NOMO-1 treated with DMSO at 0.1 percent for 48 hours (cell line): Measurements from ENCODE around the gene TPRA1.

Source experiments
- DNase-seq: peaks from one replicate; lab custom pipeline; 2025; ENCODE audit not compliant: unreplicated experiment; lab: John Stamatoyannopoulos, UW

Gene TPRA1

DNA sequence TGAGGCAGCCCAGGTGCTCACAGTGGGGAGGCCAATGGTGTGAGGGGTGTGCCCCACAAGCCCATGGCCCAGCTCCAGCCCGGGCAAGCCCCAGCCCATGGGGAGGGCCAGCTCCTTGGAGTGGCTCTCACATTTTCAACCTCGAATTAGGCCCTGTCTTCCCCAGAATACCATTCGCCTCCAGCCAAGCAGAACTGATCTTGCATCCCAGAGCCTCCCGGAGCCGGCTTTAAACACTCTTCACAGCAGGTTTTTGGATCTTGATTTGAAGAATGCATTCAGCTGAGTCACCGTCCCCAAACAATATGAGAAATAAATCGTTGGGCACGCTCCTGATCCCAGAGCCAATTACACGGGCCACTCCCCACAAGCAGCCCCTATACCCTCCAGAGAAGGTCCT, 23.7 kb downstream of the TPRA1 start:
- no peak for DNase-seq

DNA sequence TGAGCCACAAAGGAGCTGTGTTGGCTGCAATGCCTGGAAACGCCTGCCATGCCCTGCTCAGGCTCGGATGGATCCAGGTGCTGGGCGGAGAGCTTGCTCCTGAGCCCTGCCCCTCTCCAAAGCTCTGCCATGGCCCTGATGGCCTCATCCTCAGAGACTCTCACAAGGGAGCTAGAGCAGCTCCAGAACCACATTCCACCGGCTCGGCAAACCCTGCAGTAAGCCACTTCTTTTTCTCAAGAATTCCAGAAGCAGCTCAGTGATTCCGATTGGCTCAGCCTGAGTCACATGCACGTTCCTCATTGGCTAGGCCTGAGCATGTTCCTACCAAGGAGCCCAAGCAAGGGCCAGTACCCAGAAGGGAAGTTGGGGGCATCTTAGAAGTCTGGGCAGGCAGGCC, 24.8 kb downstream of the TPRA1 start:
- no peak for DNase-seq

DNA sequence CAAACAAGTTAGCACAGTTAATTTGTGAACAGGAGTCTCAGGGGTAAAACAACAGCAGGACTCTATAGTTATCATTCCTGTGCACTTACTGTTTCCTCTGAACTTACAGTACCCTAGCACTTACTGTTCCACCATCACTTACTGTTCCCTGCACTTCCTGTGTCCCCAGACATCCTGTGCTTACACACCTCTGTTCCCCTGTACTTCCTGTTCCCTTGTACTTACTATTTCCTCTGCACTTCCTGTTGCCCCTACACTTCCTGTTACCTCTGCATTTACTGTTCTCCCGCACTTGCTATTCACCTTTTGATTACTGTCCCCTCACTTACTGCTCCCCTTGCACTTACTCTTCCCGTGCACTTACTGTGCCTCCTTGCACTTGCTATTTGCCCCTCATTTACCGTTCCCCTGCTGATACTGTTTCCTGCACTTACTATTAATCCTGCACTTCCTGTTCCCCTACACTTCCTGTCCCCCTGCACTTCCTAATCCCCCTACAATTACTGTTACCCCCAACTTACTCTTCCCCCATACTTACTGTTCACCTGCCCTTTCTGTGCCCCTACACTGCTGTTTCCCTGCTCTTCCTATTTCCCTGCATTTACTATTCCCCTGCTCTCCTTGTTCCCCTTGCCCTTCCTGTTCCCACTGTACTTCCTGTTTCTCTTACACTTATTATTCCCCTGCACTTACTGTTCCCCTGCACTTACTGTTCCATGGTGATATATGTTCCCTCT, 30.3 kb downstream of the TPRA1 start:
- DNase-seq: peak; percentile 49

DNA sequence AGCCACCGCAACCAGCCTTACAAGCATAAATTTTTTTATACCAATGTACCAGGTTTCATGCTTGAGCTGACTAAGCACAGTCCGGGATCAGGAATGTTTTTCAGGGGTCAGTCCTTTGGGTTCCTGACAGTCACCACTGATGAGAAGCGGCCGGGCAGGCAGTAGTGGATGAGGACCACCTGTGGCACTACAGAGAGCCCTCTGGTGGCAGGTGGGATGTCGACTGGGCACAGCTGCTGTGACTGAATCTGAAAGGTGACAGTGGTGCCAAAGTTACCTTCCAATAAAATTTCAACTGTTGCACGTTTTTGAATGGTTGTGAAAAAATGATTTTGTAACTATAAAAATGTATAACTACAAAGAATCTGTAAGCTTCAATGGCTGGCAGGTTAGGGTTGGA, 34.0 kb downstream of the TPRA1 start:
- DNase-seq: no peak

DNA sequence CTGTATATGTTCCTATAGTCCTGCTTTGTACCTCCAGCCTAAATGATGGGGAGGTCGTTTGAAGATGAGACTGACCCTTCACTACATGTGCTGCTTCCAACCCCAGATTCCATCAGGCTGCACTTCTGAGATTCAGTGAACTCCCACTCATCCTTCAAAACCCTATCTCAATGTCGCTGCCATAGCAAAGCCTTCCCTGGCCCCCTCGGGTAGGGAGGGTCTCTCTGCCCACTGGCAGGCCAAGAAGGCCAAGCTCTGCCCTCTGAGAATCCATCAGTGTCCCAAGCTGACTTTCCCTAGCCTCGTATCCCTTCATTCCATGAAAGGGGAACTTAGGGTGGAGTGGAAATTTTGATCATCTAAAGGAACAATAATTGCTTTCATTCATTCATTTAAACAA, 35.4 kb downstream of the TPRA1 start:
- DNase-seq: no peak

DNA sequence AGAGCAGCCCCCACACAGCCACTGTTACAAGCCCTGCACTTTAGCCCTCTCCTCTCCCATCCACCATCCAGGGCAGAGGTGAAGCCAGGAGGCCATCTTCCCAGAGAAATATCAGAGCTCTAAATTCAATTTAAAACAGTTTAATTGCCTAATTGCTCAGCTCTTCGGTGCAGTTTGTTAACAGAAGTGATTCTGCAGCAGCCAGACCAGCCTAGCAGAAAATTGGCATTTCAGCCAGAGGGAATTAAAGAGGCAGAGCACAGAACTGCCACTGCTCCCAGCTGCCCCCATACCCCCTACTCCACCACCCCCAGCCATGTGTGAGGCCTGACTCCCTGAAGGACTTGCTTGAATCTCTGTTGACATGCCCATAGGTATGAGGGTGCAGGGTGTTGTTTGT, 38.5 kb downstream of the TPRA1 start:
- DNase-seq: no peak

DNA sequence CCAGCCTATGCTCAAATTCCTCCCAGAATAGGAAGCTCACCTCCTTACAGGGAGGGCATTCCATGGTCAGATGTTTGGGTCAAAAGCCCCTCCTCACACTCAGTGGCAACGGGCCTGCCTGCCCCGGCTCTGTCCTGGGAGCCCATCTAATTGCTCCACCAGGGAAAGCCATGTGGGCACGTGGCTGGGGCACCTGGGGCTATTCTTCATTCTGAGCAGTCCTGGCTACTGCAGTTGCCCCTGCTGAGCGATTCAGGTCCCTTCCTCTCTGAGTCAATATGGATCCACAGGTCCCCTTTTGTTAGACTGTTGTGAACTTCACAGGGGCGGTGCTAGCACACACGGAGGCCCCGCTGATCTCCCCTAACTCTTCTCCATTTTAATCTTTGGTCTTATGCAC, 39.4 kb downstream of the TPRA1 start:
- no peak for DNase-seq

DNA sequence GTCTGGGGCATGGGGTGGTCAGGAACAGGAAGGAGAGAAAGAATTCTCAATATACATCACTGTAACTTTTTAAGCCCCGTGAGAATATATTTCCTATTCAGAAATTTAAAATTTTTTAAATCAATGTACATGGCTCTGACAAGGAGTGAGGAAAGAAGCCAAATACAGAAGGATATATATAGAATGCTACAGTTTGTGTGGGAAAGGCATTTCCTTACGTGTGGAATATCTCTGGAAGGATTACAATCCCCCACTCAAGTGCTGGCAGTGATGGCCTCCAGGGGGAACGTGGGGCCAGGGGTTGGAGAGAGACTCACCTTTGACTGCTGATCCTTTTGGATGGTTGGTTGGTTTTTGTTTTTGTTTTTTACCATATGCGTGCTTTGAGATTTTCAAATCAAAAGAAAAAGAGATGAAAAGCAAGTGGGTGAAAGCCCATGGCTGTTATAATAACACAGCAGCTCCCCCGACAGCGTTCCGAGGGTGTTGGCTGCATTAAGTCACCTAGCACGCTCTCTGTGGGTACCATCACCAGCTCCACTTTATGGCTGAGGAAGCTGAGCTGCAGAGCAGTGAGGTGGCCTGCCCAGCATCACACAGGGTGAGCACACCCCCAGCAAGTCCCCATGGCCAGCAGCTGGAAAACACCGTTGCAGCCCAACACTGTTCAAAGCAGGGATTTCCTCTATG, 39.9 kb downstream of the TPRA1 start:
- no peak for DNase-seq

DNA sequence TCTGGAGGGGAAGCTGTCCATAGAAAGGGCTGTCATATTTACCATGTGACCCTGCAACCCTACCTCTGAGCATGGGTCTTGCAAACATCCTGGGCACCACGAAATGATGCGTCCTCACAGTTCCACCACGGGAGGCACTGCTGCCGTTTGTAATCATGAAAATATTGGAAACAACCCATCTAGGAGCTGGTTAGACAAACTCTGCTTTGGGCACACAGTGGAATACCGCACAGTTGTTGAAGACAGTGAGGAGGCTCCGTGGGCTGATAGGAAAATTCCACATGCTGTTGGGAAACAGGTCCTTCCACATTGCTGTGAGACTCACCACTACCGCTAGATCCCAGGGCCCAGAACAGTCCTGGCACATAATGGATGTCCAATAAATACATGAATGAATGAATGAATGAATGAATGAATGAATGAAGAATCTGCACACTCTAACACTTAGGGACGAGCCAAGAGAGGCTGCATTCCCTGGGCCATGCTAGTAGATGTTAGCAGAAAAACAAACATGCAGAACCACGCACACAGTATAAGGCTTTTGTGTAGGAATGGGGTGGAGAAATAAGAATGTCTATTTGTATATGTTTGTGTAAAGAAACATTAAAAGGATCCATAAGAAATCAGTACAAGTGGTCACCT, 40.6 kb downstream of the TPRA1 start:
- no peak for DNase-seq

DNA sequence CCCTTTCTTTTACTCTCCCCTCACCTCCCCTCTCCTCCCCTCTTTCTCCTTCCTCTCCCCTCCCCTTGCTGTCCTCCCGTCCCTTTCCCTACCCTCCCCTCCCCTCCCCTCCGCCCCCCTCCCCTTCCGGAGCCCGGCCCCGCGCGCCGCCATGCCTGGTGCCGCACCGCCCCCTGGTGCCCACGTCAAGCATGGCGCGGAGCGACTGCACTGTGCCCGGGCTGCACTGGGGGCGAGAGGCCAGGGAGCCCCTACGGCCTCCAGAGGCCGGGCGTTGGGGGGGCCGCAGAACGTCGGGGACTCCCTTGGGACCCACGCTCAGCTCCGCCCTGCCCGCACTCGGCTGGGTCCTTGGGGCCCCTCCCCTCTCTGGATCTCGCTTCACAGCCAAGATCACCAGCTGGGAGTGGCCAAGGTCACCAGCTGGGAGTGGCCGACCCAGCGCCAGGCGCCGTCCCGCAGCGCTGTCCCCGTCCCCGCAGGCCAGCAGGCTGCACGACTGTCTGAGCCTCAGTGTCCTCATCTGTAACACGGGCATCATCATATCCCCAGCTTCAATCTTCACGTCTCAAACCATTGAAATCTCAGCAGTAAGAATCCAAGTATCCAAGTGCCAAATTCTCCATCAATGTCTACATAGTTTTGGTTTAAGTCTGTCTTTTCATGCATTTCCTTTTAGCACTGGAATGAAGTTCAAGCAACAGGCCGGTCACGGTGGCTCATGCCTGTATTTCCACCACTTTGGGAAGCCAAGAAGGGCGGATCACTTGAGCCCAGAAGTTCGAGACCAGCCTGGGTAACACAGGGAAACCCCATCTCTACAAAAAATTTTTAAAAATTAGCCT, 42.5 kb downstream of the TPRA1 start:
- peak; percentile 79 for DNase-seq

DNA sequence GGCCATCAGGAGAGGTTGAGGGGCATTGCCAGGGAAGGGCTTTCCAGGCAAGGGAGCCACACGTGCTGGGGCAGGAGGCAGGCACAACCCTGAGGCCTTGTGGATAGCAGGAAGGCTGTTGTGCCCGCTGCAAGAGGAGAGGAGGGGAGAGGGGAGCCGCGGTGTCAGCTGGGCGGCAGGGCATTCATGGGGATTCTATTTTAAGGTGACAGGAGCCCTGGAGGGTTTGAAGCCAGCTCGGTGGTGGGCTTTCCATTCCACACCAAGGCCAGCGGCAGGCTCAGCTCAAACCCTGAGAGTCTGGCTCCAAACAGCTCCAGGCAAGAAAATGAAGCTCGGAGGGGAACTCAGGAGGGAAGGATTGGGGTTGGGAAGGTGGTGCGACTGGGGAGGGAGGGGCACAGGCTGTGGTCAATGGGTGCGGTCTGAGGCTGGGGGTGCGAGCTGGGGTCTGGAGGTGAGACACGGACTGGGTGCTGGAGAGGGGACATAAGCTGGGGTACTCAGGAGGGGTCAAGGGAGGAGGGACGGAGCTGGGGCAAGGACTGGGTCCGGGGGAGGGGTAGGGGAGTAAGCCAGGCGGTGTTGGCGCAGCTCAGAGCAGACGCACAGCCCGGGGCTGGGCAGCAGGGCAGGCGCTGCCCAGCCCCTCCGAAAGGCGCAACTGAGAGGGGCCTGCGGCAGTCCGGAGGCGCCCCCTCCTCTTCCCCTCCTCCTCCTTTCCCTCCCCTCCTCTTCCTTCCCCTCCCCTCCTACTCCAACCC, 43.4 kb downstream of the TPRA1 start:
- DNase-seq: no peak

DNA sequence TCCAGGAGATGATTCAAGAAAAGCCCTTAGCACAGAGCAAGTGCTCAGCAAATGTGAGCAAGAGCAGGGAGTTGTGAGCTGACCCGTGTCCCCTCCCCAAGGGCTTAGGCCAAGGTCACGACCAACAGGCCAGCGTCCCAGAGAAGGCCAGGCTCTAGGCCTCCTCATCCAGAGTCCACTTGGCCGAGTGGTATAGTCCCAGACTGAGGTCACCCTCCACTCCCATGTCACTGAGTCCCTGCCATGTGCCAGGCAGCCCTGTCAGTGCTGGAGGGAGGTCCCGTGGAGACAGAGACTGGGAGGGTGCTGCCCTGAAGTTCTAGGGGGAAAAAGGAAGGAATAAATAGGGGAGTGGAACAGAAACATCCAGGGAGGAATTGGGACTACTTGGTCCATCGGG, 44.0 kb downstream of the TPRA1 start:
- no peak for DNase-seq

DNA sequence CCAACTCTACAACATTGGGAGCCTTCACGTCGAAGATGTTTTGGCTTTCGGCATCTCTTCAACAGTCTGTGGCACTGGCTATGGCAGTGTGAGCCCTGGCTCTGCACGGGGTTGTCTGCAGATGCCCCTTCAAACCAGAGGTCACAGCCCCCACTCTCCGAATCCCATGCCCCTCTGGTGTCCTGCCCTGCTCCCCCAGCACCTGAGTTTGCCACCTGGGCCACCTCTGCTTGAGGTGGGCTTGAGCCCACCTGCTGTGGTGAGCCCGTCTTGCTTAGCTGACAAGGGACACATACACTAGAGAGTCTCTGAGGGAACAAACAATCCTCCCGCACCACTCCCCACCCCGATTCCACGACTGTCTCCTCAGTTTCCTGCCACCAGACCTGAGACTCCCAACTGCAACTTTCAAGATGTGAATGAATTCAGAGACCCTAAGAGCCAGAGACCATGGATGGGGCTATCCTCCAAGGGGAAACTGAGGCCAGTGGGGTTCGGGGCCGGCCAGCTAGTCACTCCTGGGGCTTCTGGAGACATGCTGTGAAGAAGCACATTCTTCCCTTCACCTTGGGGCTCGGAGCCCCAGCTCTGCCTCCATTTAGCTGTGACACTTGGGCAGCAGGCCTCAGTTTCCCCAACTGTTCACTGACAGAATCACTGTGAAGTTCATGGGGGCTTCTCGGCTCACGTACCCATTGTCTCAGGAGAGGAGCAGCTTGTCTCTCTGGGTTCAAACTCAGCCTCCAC, 44.6 kb downstream of the TPRA1 start:
- DNase-seq: no peak

DNA sequence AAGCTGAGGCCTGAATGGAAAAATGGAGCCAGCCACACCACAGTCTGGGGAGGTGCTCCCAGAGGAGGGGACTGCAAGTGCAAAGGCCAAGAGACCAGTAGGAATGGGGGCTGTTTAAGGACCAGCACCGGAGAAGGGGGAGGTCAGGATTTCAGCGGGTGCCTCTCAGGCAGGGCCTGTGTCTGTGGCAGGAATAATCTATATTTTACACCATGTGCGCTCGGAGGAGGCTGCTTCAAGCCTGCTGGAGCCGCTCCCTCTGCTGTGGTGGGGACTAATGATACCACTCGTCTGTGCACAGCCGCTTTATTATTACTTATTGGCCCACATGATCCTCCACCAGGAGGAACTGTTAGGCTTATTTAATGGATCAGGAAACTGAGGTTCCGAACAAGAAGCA, 45.3 kb downstream of the TPRA1 start:
- DNase-seq: no peak

DNA sequence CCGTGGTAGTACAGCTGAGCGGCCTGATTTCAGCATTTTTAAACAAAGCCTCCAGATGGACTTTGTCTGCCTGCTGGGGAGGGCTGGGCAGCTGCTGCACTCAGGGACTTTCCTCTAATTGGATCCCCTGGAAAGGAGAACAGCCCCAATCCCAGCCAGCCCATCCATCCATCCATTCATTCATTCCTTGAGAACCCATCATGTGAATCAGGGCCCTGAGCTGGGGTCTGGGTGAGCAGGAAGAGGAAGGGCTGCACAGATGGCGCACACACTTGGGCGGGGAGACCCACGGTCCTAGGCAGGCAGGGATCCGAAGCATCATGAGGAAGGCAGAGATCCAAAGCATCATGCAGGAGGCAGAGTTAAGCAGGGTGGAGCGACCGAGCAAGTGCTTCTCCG, 45.7 kb downstream of the TPRA1 start:
- DNase-seq: no peak

DNA sequence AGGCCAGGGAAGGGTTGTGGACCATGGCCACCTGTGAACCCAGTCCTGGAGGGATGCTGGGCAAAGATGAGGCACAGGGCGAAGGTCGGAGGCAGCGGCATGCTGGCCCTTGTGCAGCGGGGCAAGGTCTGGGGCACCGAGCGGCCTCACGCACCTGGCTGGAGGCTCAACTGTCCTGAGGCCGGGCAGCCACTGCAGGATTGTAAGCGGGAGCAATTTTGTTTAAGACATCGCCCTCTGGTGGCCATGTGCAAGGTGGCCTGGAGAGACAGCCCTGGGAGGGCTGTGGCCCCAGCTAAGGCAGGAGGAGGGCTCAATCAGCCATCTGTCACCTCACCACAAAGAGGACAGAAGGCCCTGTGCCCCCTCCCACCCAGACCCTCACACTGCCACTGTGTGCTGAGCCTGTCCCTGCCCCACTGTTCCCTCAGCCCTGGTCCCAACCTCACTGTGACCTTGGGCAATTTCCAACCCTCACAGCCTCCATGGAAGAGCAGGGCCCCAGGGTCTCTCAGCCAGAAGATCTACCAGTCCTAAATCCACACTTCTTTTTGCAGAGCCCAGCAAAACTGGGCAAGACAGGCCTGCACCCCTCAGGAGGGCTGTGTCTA, 46.2 kb downstream of the TPRA1 start:
- DNase-seq: peak; percentile 58

DNA sequence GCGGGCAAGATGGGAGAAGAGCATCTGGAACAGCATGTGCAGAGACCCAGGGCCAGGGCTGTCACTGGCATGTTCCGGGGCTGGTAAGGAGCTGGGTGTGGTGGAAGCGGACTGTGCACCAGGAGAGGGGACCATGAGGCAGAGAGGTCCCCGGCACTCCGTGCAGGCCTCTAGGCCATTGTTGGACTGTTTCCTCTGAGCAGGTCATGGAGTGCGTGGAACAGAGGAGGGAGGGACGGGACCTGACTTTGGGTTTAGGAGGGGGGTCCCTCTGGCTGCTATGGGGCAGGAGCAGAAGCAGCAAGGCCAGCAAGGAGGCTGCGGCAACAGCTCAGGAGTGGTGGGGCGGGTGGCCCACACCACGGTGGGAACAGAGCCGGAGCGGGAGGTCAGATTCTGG, 47.1 kb downstream of the TPRA1 start:
- no peak for DNase-seq

DNA sequence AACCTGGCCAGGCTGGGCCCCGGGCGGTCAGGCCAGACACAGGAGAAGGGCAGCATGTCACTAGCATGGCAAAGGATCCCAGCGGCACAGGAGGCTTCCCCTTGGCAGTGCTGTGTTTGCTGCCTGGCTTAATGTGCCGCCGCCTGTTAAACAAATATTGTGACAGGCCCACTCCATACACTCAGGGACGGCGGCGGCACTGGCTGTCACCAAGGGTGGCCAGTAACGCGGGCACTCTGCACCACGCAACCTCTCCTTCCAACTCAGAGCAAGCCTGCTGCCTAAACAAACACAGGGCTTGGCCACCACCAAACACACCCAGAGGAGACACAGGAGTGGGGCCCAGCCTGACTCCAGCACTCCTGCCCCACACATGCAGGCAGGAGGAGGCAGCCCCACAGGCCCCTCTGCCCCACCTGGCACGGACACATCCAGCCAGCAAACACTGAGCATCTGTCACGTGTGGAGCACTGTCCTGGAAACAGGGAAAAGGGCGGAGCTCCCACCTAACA, 48.0 kb downstream of the TPRA1 start:
- DNase-seq: no peak

DNA sequence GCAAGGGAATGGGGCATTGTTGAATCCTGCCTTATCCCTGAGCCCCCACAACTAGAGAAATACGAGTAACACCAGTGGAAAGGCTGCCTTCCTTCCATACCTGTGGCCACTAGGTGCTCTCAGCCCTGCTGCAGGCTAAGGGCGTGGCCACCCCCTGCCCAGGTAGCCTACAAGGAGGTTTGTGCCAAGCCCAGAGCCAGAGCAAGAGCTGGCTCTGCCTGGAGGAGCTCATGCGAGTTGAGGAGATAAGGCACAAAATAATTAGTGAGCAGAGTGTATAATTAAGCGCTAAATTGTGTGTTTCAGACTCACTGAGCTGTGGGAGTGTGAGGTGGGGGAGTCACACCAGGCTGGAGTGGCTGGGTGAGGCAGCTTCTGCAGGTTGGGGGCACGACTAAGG, 49.2 kb downstream of the TPRA1 start:
- no peak for DNase-seq
